HCT116 (cell line): Measurements from ENCODE around the gene COL23A1. TPM values are rescaled to one million over a fixed set of nuclear protein-coding genes. Genes with fewer than 3 reads are reported as not detected.

Source experiments
- ATAC-seq: fragments of 200-7000 bp; cut with Tn5 transposase; 2 replicates; pipeline ENCODE4 v1.9.1; 2020; ENCODE audit warnings: mild to moderate bottlenecking, moderate library complexity
- BruUV-seq: library from RNA; stranded (reverse); fragments of 400-500 nt; replicated peaks from 2 replicates; lab custom pipeline; 2021; lab: Mats Ljungman, UMichigan
- CTCF ChIA-PET: fragments of 300-600 bp; sonication (Branson Sonifier 250); formaldehyde crosslinking; loops from one replicate; lab custom pipeline; 2021; ENCODE audit warnings: antibody characterized with exemption; lab: Charles Lee
- POLR2A ChIA-PET: fragments of 300-600, 350-600 bp; sonication (Branson Sonifier 250); formaldehyde crosslinking; loops from one replicate; lab custom pipeline; 2021; ENCODE audit warnings: antibody characterized with exemption; lab: Charles Lee
- RAD21 ChIA-PET, 2 experiments: fragments of 300-600 bp; sonication (Branson Sonifier 250); formaldehyde crosslinking; loops; one replicate each; lab custom pipeline; 2023; ENCODE audit warnings: low total read pairs in 2 of 2; ENCODE audit not compliant: uncharacterized antibody in 2 of 2, unreplicated experiment in 2 of 2, low non-redundant PET in 1 of 2; lab: Charles Lee
- DNase-seq: peaks from one replicate; pipeline ENCODE4 v3.0.0-alpha.2; 2010; ENCODE audit warnings: low read depth, low spot score
- H2AFZ ChIP-seq: fragments of 200-600 bp; shearing (Covaris generic), sonication (generic); 2 replicates; pipeline ENCODE4 v1.6.1; 2017; ENCODE audit warnings: low read depth, mixed run types, mixed read lengths, antibody characterized with exemption, low read length; ENCODE audit not compliant: poor library complexity, severe bottlenecking
- H3K27ac ChIP-seq: 2 replicates; pipeline ENCODE4 v1.5.1; 2012; ENCODE audit warnings: low read depth, low read length
- H3K27me3 ChIP-seq: fragments of 200-600 bp; sonication (generic); 2 replicates; pipeline ENCODE4 v1.6.1; 2016; ENCODE audit warnings: mixed run types, low read length, mixed read lengths; ENCODE audit not compliant: insufficient read depth
- H3K36me3 ChIP-seq, 2 experiments: fragments of 200-500 bp in 1 of 2; fragments of 200-600 bp in 1 of 2; sonication (Bioruptor generic) in 1 of 2; sonication (generic) in 1 of 2; 2 replicates each; pipeline versions ENCODE4 v1.5.1 to v1.6.1; 2014 to 2016; ENCODE audit warnings: low read length in 2 of 2, inconsistent platforms in 1 of 2, mixed read lengths in 1 of 2, mixed run types in 1 of 2; ENCODE audit not compliant: insufficient read depth in 2 of 2, control insufficient read depth in 1 of 2
- H3K4me1 ChIP-seq, 2 experiments: fragments of 200-600 bp in 1 of 2; sonication (generic) in 1 of 2; 2 replicates each; pipeline versions ENCODE4 v1.5.1 to v1.6.1; 2012 to 2017; ENCODE audit warnings: low read length in 2 of 2, inconsistent platforms in 1 of 2, mild to moderate bottlenecking in 1 of 2, mixed read lengths in 1 of 2, mixed run types in 1 of 2, moderate library complexity in 1 of 2; ENCODE audit not compliant: insufficient read depth in 2 of 2, control insufficient read depth in 1 of 2
- H3K4me2 ChIP-seq: fragments of 200-600 bp; sonication (generic); 2 replicates; pipeline ENCODE4 v1.6.1; 2017; ENCODE audit warnings: mixed run types, low read length, mixed read lengths
- H3K4me3 ChIP-seq, 2 experiments: fragments of 200-600 bp in 1 of 2; sonication (generic) in 1 of 2; replicated peaks in 1 of 2; 2 replicates each; pipeline ENCODE4 v1.5.1; 2011 to 2016; ENCODE audit warnings: low read length in 2 of 2, control low read depth in 1 of 2, low read depth in 1 of 2, mild to moderate bottlenecking in 1 of 2, mixed read lengths in 1 of 2, mixed run types in 1 of 2
- H3K79me2 ChIP-seq: fragments of 200-600 bp; sonication (generic); 2 replicates; pipeline ENCODE4 v1.6.1; 2017; ENCODE audit warnings: mild to moderate bottlenecking, mixed run types, low read length, moderate library complexity, mixed read lengths; ENCODE audit not compliant: insufficient read depth
- H3K9ac ChIP-seq: fragments of 200-600 bp; sonication (generic); 2 replicates; pipeline ENCODE4 v1.6.1; 2016; ENCODE audit warnings: low read length, mixed read lengths
- H3K9me2 ChIP-seq: fragments of 200-600 bp; sonication (generic), shearing (Covaris generic); 2 replicates; pipeline ENCODE4 v1.6.1; 2017; ENCODE audit warnings: mixed run types, mild to moderate bottlenecking, moderate library complexity; ENCODE audit not compliant: insufficient read depth
- H3K9me3 ChIP-seq, 2 experiments: fragments of 200-500 bp in 1 of 2; fragments of 200-600 bp in 1 of 2; sonication (Bioruptor generic) in 1 of 2; sonication (generic) in 1 of 2; 2 replicates each; pipeline ENCODE4 v1.6.1; 2014 to 2017; ENCODE audit warnings: low read length in 2 of 2, mixed read lengths in 2 of 2, inconsistent platforms in 1 of 2, low read depth in 1 of 2, mild to moderate bottlenecking in 1 of 2, mixed run types in 1 of 2, moderate library complexity in 1 of 2; ENCODE audit not compliant: control insufficient read depth in 1 of 2, insufficient read depth in 1 of 2
- H4K20me1 ChIP-seq: fragments of 200-600 bp; sonication (generic), shearing (Covaris generic); 2 replicates; pipeline ENCODE4 v1.6.1; 2017; ENCODE audit warnings: mixed run types, mild to moderate bottlenecking, moderate library complexity; ENCODE audit not compliant: insufficient read depth
- CBX3 ChIP-seq: IDR thresholded peaks from 2 replicates; pipeline ENCODE4 v1.6.1; 2012; ENCODE audit warnings: low read depth
- EGR1 ChIP-seq: IDR thresholded peaks from 2 replicates; pipeline ENCODE4 v1.6.1; 2012; ENCODE audit warnings: low read depth
- ELF1 ChIP-seq: IDR thresholded peaks from 2 replicates; pipeline ENCODE4 v1.6.1; 2012; ENCODE audit warnings: low read depth, borderline replicate concordance
- EZH2 ChIP-seq: fragments of 200-600 bp; sonication (generic); IDR thresholded peaks from 2 replicates; pipeline ENCODE4 v1.6.1; 2017; ENCODE audit warnings: antibody characterized with exemption, mixed run types
- EZH2phosphoT487 ChIP-seq: fragments of 200-600 bp; IDR thresholded peaks from 2 replicates; pipeline ENCODE4 v1.6.1; 2018; ENCODE audit warnings: antibody characterized with exemption, borderline replicate concordance
- FOSL1 ChIP-seq: IDR thresholded peaks from 2 replicates; pipeline ENCODE4 v1.6.1; 2012; ENCODE audit warnings: low read depth
- JUND ChIP-seq: IDR thresholded peaks from 2 replicates; pipeline ENCODE4 v1.6.1; 2012
- MAX ChIP-seq: IDR thresholded peaks from 2 replicates; pipeline ENCODE4 v1.6.1; 2012
- POLR2A ChIP-seq: IDR thresholded peaks from 2 replicates; pipeline ENCODE4 v1.7.0; 2011; ENCODE audit warnings: borderline replicate concordance; ENCODE audit not compliant: insufficient read depth, insufficient read length; ENCODE audit errors: extremely low read depth
- POLR2AphosphoS5 ChIP-seq: IDR thresholded peaks from 2 replicates; pipeline ENCODE4 v1.6.1; 2011; ENCODE audit warnings: mild to moderate bottlenecking, low read depth, low read length, moderate library complexity
- RAD21 ChIP-seq: IDR thresholded peaks from 2 replicates; pipeline ENCODE4 v1.6.1; 2012; ENCODE audit warnings: low read depth, mild to moderate bottlenecking
- SIN3A ChIP-seq: IDR thresholded peaks from 2 replicates; pipeline ENCODE4 v1.6.1; 2012; ENCODE audit warnings: low read depth
- SP1 ChIP-seq: IDR thresholded peaks from 2 replicates; pipeline ENCODE4 v1.6.1; 2012; ENCODE audit warnings: low read depth
- SRF ChIP-seq: IDR thresholded peaks from 2 replicates; pipeline ENCODE4 v1.6.1; 2012; ENCODE audit warnings: low read depth
- TCF7L2 ChIP-seq: IDR thresholded peaks from 2 replicates; pipeline ENCODE4 v1.7.0; 2011; ENCODE audit warnings: borderline replicate concordance, inconsistent platforms; ENCODE audit not compliant: insufficient read depth, insufficient read length; ENCODE audit errors: extremely low read depth
- YY1 ChIP-seq: IDR thresholded peaks from 2 replicates; pipeline ENCODE4 v1.6.1; 2011; ENCODE audit warnings: low read length, low read depth, moderate library complexity, mild to moderate bottlenecking; ENCODE audit not compliant: insufficient replicate concordance; ENCODE audit errors: extremely low read depth
- ZNF274 ChIP-seq: fragments of 200-500 bp; sonication (Bioruptor generic); IDR thresholded peaks from 2 replicates; pipeline ENCODE4 v1.6.1; 2014; ENCODE audit warnings: mild to moderate bottlenecking, low read depth, low read length, inconsistent platforms
- intact Hi-C: fragments of 100-400 bp; cut with micrococcal nuclease; formaldehyde crosslinking; loops from 2 replicates; pipeline ENCODE4 v1.10.0; 2022
- total RNA-seq: library from RNA; stranded (reverse); gene quantifications from one replicate; pipeline ENCODE4 v1.2.1, GENCODE V29; 2021; ENCODE audit not compliant: unreplicated experiment
- TF ChIP-seq, protein P1 (sequence below), 3 experiments: fragments of 200-600 bp in 1 of 3; sonication (generic) in 1 of 3; IDR thresholded peaks in 2 of 3; conservative IDR thresholded peaks in 1 of 3; 2 replicates each; pipeline ENCODE4 v1.5.1; 2012 to 2017; ENCODE audit warnings: low read depth in 2 of 3, low read length in 2 of 3, antibody characterized with exemption in 1 of 3, borderline replicate concordance in 1 of 3, control low read depth in 1 of 3, mild to moderate bottlenecking in 1 of 3, mixed read lengths in 1 of 3, mixed run types in 1 of 3, moderate library complexity in 1 of 3; ENCODE audit not compliant: insufficient read depth in 1 of 3
- TF ChIP-seq, protein P2 (sequence below): IDR thresholded peaks from 2 replicates; pipeline ENCODE4 v1.6.1; 2012

The COL23A1 gene
- total RNA-seq, 1 experiment from 2014 or later, result not detected

DNA sequence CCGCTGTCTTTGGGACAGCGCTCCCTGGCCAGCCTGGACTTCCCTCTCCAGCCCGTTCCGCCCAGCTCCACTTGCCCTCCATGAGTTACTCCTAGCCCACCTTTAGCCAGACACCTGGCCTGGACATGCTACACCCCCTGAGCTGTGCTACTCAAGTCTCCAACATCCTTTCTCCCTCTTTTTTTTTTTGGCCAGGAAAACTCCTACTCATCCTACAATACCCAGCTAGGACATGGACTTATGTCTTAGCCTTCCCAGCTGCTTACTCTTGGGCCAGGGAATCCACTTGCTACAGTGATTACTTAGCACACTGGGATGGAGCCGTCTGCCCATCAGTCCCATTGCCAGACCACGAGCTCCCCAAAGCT, 264.9 kb downstream of the COL23A1 start:
- Histone ChIP-seq H3K9ac (no peak overlapping the region), H3K36me3 (no peaks in the 10 kb centered on the region), H3K27me3 (no peaks in the 10 kb centered on the region), H3K4me2 (no peak overlapping the region), H3K79me2 (no peaks in the 10 kb centered on the region), H2AFZ (no peak overlapping the region), H4K20me1 (no peaks in the 10 kb centered on the region), H3K9me2 (no peaks in the 10 kb centered on the region), H3K4me3 (no peak overlapping the region), H3K4me1 (no peaks in the 10 kb centered on the region), H3K27ac (no peak overlapping the region), H3K9me3 (no peaks in the 10 kb centered on the region)
- ChIA-PET RAD21 (no interaction called here), CTCF (no interaction called here), POLR2A (no interaction called here)
- ATAC-seq, result no peak
- TF ChIP-seq ZNF274 (no peak), JUND (no peak), SIN3A (no peak), EZH2 (no peak), FOSL1 (no peak), ELF1 (no peak), EZH2phosphoT487 (no peak), POLR2AphosphoS5 (no peak), SP1 (no peak), YY1 (no peak), POLR2A (no peak), RAD21 (no peak), CBX3 (no peak), TCF7L2 (no peak), MAX (no peak), EGR1 (no peak), SRF (no peak)
- TF ChIP-seq, protein P1, sequence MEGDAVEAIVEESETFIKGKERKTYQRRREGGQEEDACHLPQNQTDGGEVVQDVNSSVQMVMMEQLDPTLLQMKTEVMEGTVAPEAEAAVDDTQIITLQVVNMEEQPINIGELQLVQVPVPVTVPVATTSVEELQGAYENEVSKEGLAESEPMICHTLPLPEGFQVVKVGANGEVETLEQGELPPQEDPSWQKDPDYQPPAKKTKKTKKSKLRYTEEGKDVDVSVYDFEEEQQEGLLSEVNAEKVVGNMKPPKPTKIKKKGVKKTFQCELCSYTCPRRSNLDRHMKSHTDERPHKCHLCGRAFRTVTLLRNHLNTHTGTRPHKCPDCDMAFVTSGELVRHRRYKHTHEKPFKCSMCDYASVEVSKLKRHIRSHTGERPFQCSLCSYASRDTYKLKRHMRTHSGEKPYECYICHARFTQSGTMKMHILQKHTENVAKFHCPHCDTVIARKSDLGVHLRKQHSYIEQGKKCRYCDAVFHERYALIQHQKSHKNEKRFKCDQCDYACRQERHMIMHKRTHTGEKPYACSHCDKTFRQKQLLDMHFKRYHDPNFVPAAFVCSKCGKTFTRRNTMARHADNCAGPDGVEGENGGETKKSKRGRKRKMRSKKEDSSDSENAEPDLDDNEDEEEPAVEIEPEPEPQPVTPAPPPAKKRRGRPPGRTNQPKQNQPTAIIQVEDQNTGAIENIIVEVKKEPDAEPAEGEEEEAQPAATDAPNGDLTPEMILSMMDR (IDR thresholded peaks at IDR 0.05 in 2 of 3, conservative IDR thresholded peaks at IDR 0.05 in 1 of 3; ENCODE audit: borderline replicate concordance in 1 of 3, insufficient read depth in 1 of 3, low read depth in 2 of 3, low read length in 2 of 3), result no peak
- TF ChIP-seq, protein P2, sequence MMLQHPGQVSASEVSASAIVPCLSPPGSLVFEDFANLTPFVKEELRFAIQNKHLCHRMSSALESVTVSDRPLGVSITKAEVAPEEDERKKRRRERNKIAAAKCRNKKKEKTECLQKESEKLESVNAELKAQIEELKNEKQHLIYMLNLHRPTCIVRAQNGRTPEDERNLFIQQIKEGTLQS, result no peak
- BruUV-seq, result no TSS peak
- no peak for DNase-seq
- intact Hi-C loops, result no loop called here
